HG03060 (cell line): ENCODE measurements around the gene ZC3H11A.
"Not testable (repeated sequence)": the region's sequence is repeated elsewhere in the genome, so short reads cannot be mapped to it uniquely, and the experiment has no call there.

Experiments used
- ATAC-seq: cut with Tn5 transposase; IDR thresholded peaks from one replicate; pipeline ENCODE4 v1.9.1; 2021; ENCODE audit warnings: low read depth, moderate number of reproducible peaks; ENCODE audit not compliant: unreplicated experiment

The ZC3H11A gene

GRCh38 chr1:203795441-203796235 lies at the start of gene ZC3H11A, which contains the start of gene ZBED6:
ZC3H11A (plus strand) TSS chr1:203795623; CDS start chr1:203817071, 21,448 bp downstream.
ZBED6 (plus strand) TSS chr1:203795623; CDS start chr1:203797523, 1,900 bp downstream.
- peak; percentile 97 for ATAC-seq

GRCh38 chr1:203746281-203746680 lies 49.1 kb upstream of the ZC3H11A start:
- no peak for ATAC-seq

GRCh38 chr1:203751051-203751450 lies 44.4 kb upstream of the ZC3H11A start:
- ATAC-seq: no peak

GRCh38 chr1:203751618-203752361 lies 43.6 kb upstream of the ZC3H11A start:
- ATAC-seq: not testable (repeated sequence)

- no peak for ATAC-seq
Measured at GRCh38 chr1:203754455-203754864, 41.0 kb upstream of the ZC3H11A start.

GRCh38 chr1:203756036-203756435 lies 39.4 kb upstream of the ZC3H11A start:
- ATAC-seq: no peak

- ATAC-seq: not testable (repeated sequence)
Measured at GRCh38 chr1:203758749-203759148, 36.7 kb upstream of the ZC3H11A start.

GRCh38 chr1:203760506-203760905 lies 34.9 kb upstream of the ZC3H11A start:
- no peak for ATAC-seq

GRCh38 chr1:203761958-203762357 lies 33.5 kb upstream of the ZC3H11A start:
- ATAC-seq: not testable (repeated sequence)

- ATAC-seq: no peak
Measured at GRCh38 chr1:203763505-203763904, 31.9 kb upstream of the ZC3H11A start.

- no peak for ATAC-seq
Measured at GRCh38 chr1:203764105-203765028, 31.1 kb upstream of the ZC3H11A start.

GRCh38 chr1:203765029-203765837 lies 30.2 kb upstream of the ZC3H11A start, which contains the start of gene LAX1:
LAX1 (plus strand) TSS chr1:203765183; CDS start chr1:203765566, 383 bp downstream.
- no peak for ATAC-seq

- no peak for ATAC-seq
Measured at GRCh38 chr1:203768256-203768655, 27.2 kb upstream of the ZC3H11A start.

- no peak for ATAC-seq
Measured at GRCh38 chr1:203769505-203770343, 25.7 kb upstream of the ZC3H11A start.

- ATAC-seq: no peak
Measured at GRCh38 chr1:203771901-203772301, 23.5 kb upstream of the ZC3H11A start.

- no peak for ATAC-seq
Measured at GRCh38 chr1:203772836-203773235, 22.6 kb upstream of the ZC3H11A start.

- no peak for ATAC-seq
Measured at GRCh38 chr1:203776636-203777035, 18.8 kb upstream of the ZC3H11A start.

- ATAC-seq: no peak
Measured at GRCh38 chr1:203777596-203777995, 17.8 kb upstream of the ZC3H11A start.

GRCh38 chr1:203778146-203778545 lies 17.3 kb upstream of the ZC3H11A start:
- no peak for ATAC-seq
